Measurements from ENCODE around the gene SLC16A3. TPM values are rescaled to one million over a fixed set of nuclear protein-coding genes. Genes with fewer than 3 reads are reported as not detected.
A peak's percentile ranks its signal among the peaks of the same experiment; 100 is the strongest.

Gene SLC16A3
- total and polyA plus RNA-seq, 8 donors, result 13.0 to 149 (median 19.0) TPM

GRCh38 chr17:82227629-82228277 lies 1.1 kb upstream of the SLC16A3 start:
- no peak for ATAC-seq
- Histone ChIP-seq H3K27ac (peak overlapping the region; percentile 95 to 100), H3K4me1 (peaks cover 21 to 73% of the 10 kb centered on the region in 2 donors), H3K9me3 (no peaks in the 10 kb centered on the region), H3K36me3 (no peaks in the 10 kb centered on the region), H3K27me3 (peaks cover 0 to 6% of the 10 kb centered on the region in 2 donors), H3K4me3 (peak overlapping the region; percentile 37 to 83)
- no peak for DNase-seq
- no peak for TF ChIP-seq CTCF (IDR thresholded peaks at IDR 0.05)
- intact Hi-C loops (cut with DNase I), result no loop called here

GRCh38 chr17:82228278-82228841 lies 482 bp upstream of the SLC16A3 start:
- no peaks in the 10 kb centered on the region for H3K9me3 ChIP-seq
- peak overlapping the region; percentile 95 to 100 for H3K27ac ChIP-seq
- H3K36me3 ChIP-seq, result no peaks in the 10 kb centered on the region
- peaks cover 0 to 6% of the 10 kb centered on the region in 2 donors for H3K27me3 ChIP-seq
- ATAC-seq (peak; percentile 14), DNase-seq (peak in 2 of 4 donors; percentile 83 to 96)
- intact Hi-C loops (cut with DNase I), result no loop called here
- H3K4me1 ChIP-seq, result peaks cover 21 to 73% of the 10 kb centered on the region in 2 donors
- no peak for TF ChIP-seq CTCF (IDR thresholded peaks at IDR 0.05)
- H3K4me3 ChIP-seq, result peak overlapping the region; percentile 37 to 83

GRCh38 chr17:82229698-82230608 lies 1.1 kb downstream of the SLC16A3 start:
- DNase-seq (peak in 1 of 4 donors; percentile 84), ATAC-seq (no peak)
- H3K27ac ChIP-seq, result peak overlapping the region; percentile 95 to 100
- no peaks in the 10 kb centered on the region for H3K9me3 ChIP-seq
- peaks cover 0 to 6% of the 10 kb centered on the region in 2 donors for H3K27me3 ChIP-seq
- no peak for TF ChIP-seq CTCF (IDR thresholded peaks at IDR 0.05)
- peaks cover 0 to 10% of the 10 kb centered on the region in 2 donors for H3K36me3 ChIP-seq
- peak overlapping the region; percentile 71 to 83 for H3K4me3 ChIP-seq
- intact Hi-C loops (cut with DNase I), result loop anchor here in 1 of 2 donors (10.0 kb wide), 1 partner anchor 65 kb away; no protein-coding TSS in a partner anchor
- H3K4me1 ChIP-seq, result peaks cover 21 to 84% of the 10 kb centered on the region in 2 donors

GRCh38 chr17:82230609-82231311 lies 1.9 kb downstream of the SLC16A3 start:
- no peaks in the 10 kb centered on the region for H3K9me3 ChIP-seq
- H3K4me1 ChIP-seq, result peaks cover 22 to 92% of the 10 kb centered on the region in 2 donors
- intact Hi-C loops (cut with DNase I), result loop anchor here in 1 of 2 donors (10.0 kb wide), 1 partner anchor 64 kb away; no protein-coding TSS in a partner anchor
- peak overlapping the region; percentile 71 to 83 for H3K4me3 ChIP-seq
- peak; percentile 56 to 86 for TF ChIP-seq CTCF (IDR thresholded peaks at IDR 0.05)
- peaks cover 0 to 15% of the 10 kb centered on the region in 2 donors for H3K36me3 ChIP-seq
- H3K27me3 ChIP-seq, result peaks cover 0 to 6% of the 10 kb centered on the region in 2 donors
- peak; percentile 82 to 97 (median 92) for DNase-seq
- peak overlapping the region; percentile 95 to 100 for H3K27ac ChIP-seq
- peak; percentile 70 for ATAC-seq

All from left lung (tissue), 10 donors.